ENCODE data around the gene AATF.

Gene AATF

GRCh38 chr17:37100231-37100630 lies 151.5 kb downstream of the AATF start:
- no peaks in the 10 kb centered on the region for H3K27me3 ChIP-seq (ENCODE audit: insufficient read depth, poor library complexity, severe bottlenecking)
- H3K4me3 ChIP-seq (replicated peaks; ENCODE audit: insufficient read depth, low read length), result no peak overlapping the region
- TF ChIP-seq CTCF (IDR thresholded peaks at IDR 0.05; ENCODE audit: insufficient read depth, low read length), result no peak
- TF ChIP-seq GABPA (IDR thresholded peaks at IDR 0.05; ENCODE audit: low read depth), result no peak
- TF ChIP-seq REST (IDR thresholded peaks at IDR 0.05; ENCODE audit: insufficient replicate concordance, low read depth), result no peak
- TF ChIP-seq SPI1 (IDR thresholded peaks at IDR 0.05; ENCODE audit: borderline replicate concordance, low read depth), result no peak
- TF ChIP-seq POLR2AphosphoS5 (IDR thresholded peaks at IDR 0.05; ENCODE audit: low read depth), result no peak
- no peak for DNase-seq (ENCODE audit: low read depth in 1 of 2, low spot score in 1 of 2)
- H3K27ac ChIP-seq (replicated peaks), result no peak overlapping the region

GRCh38 chr17:37101306-37101705 lies 152.6 kb downstream of the AATF start:
- no peak for TF ChIP-seq GABPA (IDR thresholded peaks at IDR 0.05; ENCODE audit: low read depth)
- TF ChIP-seq CTCF (IDR thresholded peaks at IDR 0.05; ENCODE audit: insufficient read depth, low read length), result no peak
- TF ChIP-seq REST (IDR thresholded peaks at IDR 0.05; ENCODE audit: insufficient replicate concordance, low read depth), result no peak
- no peak for TF ChIP-seq POLR2AphosphoS5 (IDR thresholded peaks at IDR 0.05; ENCODE audit: low read depth)
- no peak overlapping the region for H3K4me3 ChIP-seq (replicated peaks; ENCODE audit: insufficient read depth, low read length)
- H3K27me3 ChIP-seq (ENCODE audit: insufficient read depth, poor library complexity, severe bottlenecking), result no peaks in the 10 kb centered on the region
- no peak for DNase-seq (ENCODE audit: low read depth in 1 of 2, low spot score in 1 of 2)
- no peak overlapping the region for H3K27ac ChIP-seq (replicated peaks)

- Histone ChIP-seq H3K27ac (replicated peaks) (no peak overlapping the region), H3K27me3 (ENCODE audit: insufficient read depth, poor library complexity, severe bottlenecking) (no peaks in the 10 kb centered on the region), H3K4me3 (replicated peaks; ENCODE audit: insufficient read depth, low read length) (no peak overlapping the region)
- DNase-seq (ENCODE audit: low read depth in 1 of 2, low spot score in 1 of 2), result no peak
- TF ChIP-seq GABPA (IDR thresholded peaks at IDR 0.05; ENCODE audit: low read depth), result no peak
- no peak for TF ChIP-seq CTCF (IDR thresholded peaks at IDR 0.05; ENCODE audit: insufficient read depth, low read length)
- TF ChIP-seq REST (IDR thresholded peaks at IDR 0.05; ENCODE audit: insufficient replicate concordance, low read depth), result no peak
- TF ChIP-seq POLR2AphosphoS5 (IDR thresholded peaks at IDR 0.05; ENCODE audit: low read depth), result no peak
- TF ChIP-seq SPI1 (IDR thresholded peaks at IDR 0.05; ENCODE audit: borderline replicate concordance, low read depth), result no peak
These were observed 154.5 kb downstream of the AATF start for GRCh38 chr17:37103231-37103630.

All from HL-60 (cell line).